Measurements from ENCODE around the gene HACD4. TPM values are rescaled to one million over a fixed set of nuclear protein-coding genes. Genes with fewer than 3 reads are reported as not detected.

HACD4 gene
- total RNA-seq, 6 experiments from 2014 or later: 3.0 to 5.3 (median 3.8) TPM

DNA sequence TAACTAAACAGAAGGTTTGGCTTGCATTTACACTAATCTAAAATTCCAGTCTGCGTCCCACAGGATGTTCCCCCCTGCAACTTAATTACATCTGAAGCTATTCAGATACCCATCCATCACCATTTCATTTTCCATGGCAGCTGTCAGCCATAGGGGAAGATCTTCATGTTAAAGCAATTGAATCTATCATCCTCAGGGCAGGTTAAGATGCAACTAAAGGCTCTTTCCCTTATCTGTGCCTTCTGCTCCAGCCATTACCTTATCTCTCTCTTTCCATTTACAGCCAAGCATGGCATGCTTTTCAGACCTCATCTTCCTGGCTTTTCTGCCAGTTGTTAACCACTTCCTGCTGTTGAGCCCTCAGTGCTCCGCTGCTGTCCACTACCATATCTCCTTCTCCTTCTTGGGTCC, 15.8 kb upstream of the HACD4 start:
- Mint-ChIP-seq H3K36me3 (ENCODE audit: low read depth) (no peaks in the 10 kb centered on the region), H3K9me3 (no peaks in the 10 kb centered on the region), H3K4me3 (no peak overlapping the region), H3K27me3 (ENCODE audit: insufficient read depth) (peaks cover 15% of the 10 kb centered on the region), H3K4me1 (ENCODE audit: low read depth) (no peaks in the 10 kb centered on the region), H3K27ac (no peak overlapping the region)
- DNase-seq: no peak
- TF ChIP-seq CTCF (IDR thresholded peaks at IDR 0.05): no peak

- H3K9me3 Mint-ChIP-seq: no peaks in the 10 kb centered on the region
- no peak overlapping the region for H3K27ac Mint-ChIP-seq
- TF ChIP-seq CTCF (IDR thresholded peaks at IDR 0.05): no peak
- H3K27me3 Mint-ChIP-seq (ENCODE audit: insufficient read depth): peaks cover 11% of the 10 kb centered on the region
- H3K4me1 Mint-ChIP-seq (ENCODE audit: low read depth): no peaks in the 10 kb centered on the region
- no peaks in the 10 kb centered on the region for H3K36me3 Mint-ChIP-seq (ENCODE audit: low read depth)
- no peak overlapping the region for H3K4me3 Mint-ChIP-seq
- DNase-seq: no peak
Observed at GRCh38 chr9:21043841-21044240, 12.4 kb upstream of the HACD4 start.

- Mint-ChIP-seq H3K36me3 (ENCODE audit: low read depth) (no peaks in the 10 kb centered on the region), H3K27me3 (ENCODE audit: insufficient read depth) (peaks cover 8% of the 10 kb centered on the region)
- DNase-seq: no peak
Observed at GRCh38 chr9:21042466-21042865, 11.0 kb upstream of the HACD4 start.

DNA sequence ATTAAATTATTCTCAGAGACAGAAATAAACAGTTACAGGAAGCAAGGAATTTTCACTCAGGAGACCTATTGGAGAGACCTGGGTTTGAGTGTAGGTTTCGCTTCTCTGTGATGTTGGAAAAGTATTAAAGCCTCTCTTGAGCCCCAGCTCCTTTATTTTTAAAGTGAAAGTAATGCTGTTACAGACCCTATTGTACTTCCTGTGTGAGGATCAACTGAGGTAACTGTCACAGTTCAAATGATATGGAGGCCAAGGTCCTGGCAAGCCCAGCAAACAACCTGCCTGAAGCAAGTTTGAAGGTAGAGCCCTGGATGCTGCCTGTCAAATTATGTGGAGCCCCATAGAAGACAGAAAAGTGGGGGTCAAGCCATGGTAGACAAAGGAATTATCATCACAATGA, 7.9 kb upstream of the HACD4 start:
- no peak for TF ChIP-seq CTCF (IDR thresholded peaks at IDR 0.05)
- Mint-ChIP-seq H3K4me3 (no peak overlapping the region), H3K27me3 (ENCODE audit: insufficient read depth) (peaks cover 7% of the 10 kb centered on the region), H3K27ac (no peak overlapping the region), H3K9me3 (no peaks in the 10 kb centered on the region), H3K36me3 (ENCODE audit: low read depth) (no peaks in the 10 kb centered on the region), H3K4me1 (ENCODE audit: low read depth) (no peaks in the 10 kb centered on the region)
- DNase-seq: no peak

More at GRCh38 chr9:21042466-21042865, 11.0 kb upstream of the HACD4 start:
- Mint-ChIP-seq H3K9me3 (no peaks in the 10 kb centered on the region), H3K4me1 (ENCODE audit: low read depth) (no peaks in the 10 kb centered on the region), H3K4me3 (no peak overlapping the region), H3K27ac (no peak overlapping the region)
- TF ChIP-seq CTCF (IDR thresholded peaks at IDR 0.05): no peak

GRCh38 chr9:21037278-21037677, 5.8 kb upstream of the HACD4 start:
- Mint-ChIP-seq H3K27ac (no peak overlapping the region), H3K36me3 (ENCODE audit: low read depth) (no peaks in the 10 kb centered on the region), H3K9me3 (no peaks in the 10 kb centered on the region), H3K4me1 (ENCODE audit: low read depth) (peaks cover 4% of the 10 kb centered on the region; the same call in 1 of the 2 replicates), H3K4me3 (no peak overlapping the region), H3K27me3 (ENCODE audit: insufficient read depth) (peaks cover 9% of the 10 kb centered on the region)
- no peak for TF ChIP-seq CTCF (IDR thresholded peaks at IDR 0.05)
- no peak for DNase-seq

GRCh38 chr9:21031808-21032183, 356 bp upstream of the HACD4 start:
- H3K27me3 Mint-ChIP-seq (ENCODE audit: insufficient read depth): peaks cover 6% of the 10 kb centered on the region
- H3K9me3 Mint-ChIP-seq: no peaks in the 10 kb centered on the region
- peaks cover 16% of the 10 kb centered on the region for H3K4me1 Mint-ChIP-seq (ENCODE audit: low read depth)
- H3K36me3 Mint-ChIP-seq (ENCODE audit: low read depth): no peaks in the 10 kb centered on the region
- no peak for DNase-seq
- H3K4me3 Mint-ChIP-seq: peak overlapping the region; percentile 58
- no peak for TF ChIP-seq CTCF (IDR thresholded peaks at IDR 0.05)
- no peak overlapping the region for H3K27ac Mint-ChIP-seq
